Measurements from ENCODE around the gene PTPA. TPM values are rescaled to one million over a fixed set of nuclear protein-coding genes. Genes with fewer than 3 reads are reported as not detected.

The PTPA gene
- total and polyA plus RNA-seq, 10 of the 15 experiments (the other 5 are each of a cell fraction or from before 2014, with no cell fraction given) = 1.6 to 111 (median 55.1) TPM

GRCh38 chr9:129164246-129164930, 53.2 kb downstream of the PTPA start:
- Histone ChIP-seq H4K20me1 (ENCODE audit: control insufficient read depth, insufficient read depth) (no peaks in the 10 kb centered on the region), H3K36me3 (ENCODE audit: control insufficient read depth in 2 of 2, insufficient read depth in 2 of 2, low read length in 1 of 2) (no peaks in the 10 kb centered on the region), H3K4me2 (ENCODE audit: control insufficient read depth, insufficient read depth) (no peak overlapping the region), H3K27ac (ENCODE audit: control insufficient read depth, insufficient read depth) (no peak overlapping the region), H3K4me3 (no peak overlapping the region), H3K9me3 (replicated peaks; ENCODE audit: control insufficient read depth, insufficient read depth, low read length) (no peaks in the 10 kb centered on the region), H3K4me1 (ENCODE audit: control insufficient read depth, insufficient read depth, low read length) (no peaks in the 10 kb centered on the region), H3K79me2 (ENCODE audit: control insufficient read depth, insufficient read depth, low read length) (no peaks in the 10 kb centered on the region), H3K27me3 (replicated peaks in 1 of 2; ENCODE audit: control insufficient read depth in 2 of 2, insufficient read depth in 2 of 2, low read length in 1 of 2) (no peaks in the 10 kb centered on the region), H3K9ac (ENCODE audit: control insufficient read depth, insufficient read depth, low read length) (no peak overlapping the region), H2AFZ (ENCODE audit: control insufficient read depth, low read depth, low read length) (no peak overlapping the region)
- no TSS peak for BruUV-seq (replicated peaks)
- no peak for FAIRE-seq
- in situ Hi-C loops (cut with MboI) (no loop called here), intact Hi-C loops (cut with micrococcal nuclease; ENCODE audit: unreplicated experiment) (no loop called here)
- POLR2A ChIA-PET = no interaction called here
- TF ChIP-seq NR2C1 (IDR thresholded peaks at IDR 0.05) (no peak), CHD4 (IDR thresholded peaks at IDR 0.05) (no peak), POLR2AphosphoS2 (IDR thresholded peaks at IDR 0.05; ENCODE audit: low read depth, low read length) (no peak)
- TF ChIP-seq, protein P1, sequence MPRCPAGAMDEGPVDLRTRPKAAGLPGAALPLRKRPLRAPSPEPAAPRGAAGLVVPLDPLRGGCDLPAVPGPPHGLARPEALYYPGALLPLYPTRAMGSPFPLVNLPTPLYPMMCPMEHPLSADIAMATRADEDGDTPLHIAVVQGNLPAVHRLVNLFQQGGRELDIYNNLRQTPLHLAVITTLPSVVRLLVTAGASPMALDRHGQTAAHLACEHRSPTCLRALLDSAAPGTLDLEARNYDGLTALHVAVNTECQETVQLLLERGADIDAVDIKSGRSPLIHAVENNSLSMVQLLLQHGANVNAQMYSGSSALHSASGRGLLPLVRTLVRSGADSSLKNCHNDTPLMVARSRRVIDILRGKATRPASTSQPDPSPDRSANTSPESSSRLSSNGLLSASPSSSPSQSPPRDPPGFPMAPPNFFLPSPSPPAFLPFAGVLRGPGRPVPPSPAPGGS (IDR thresholded peaks at IDR 0.05; ENCODE audit: borderline replicate concordance, insufficient read depth, low read depth, low read length, poor library complexity, severe bottlenecking) = no peak
- CTCF ChIA-PET = interaction anchor here (0.7 to 13.1 kb wide), 4 partner anchors 10 to 167 kb away, joined by 3 to 273 read pairs (median 16); no protein-coding TSS in a partner anchor
- RAD21 ChIA-PET (ENCODE audit: unreplicated experiment) = interaction anchor here (1.4 kb wide), 1 partner anchor 24 kb away, joined by 6 read pairs; no protein-coding TSS in a partner anchor
- SMC1A ChIA-PET (ENCODE audit: uncharacterized antibody, unreplicated experiment) = no interaction called here
- ATAC-seq = no peak
- DNase-seq (ENCODE audit: low read depth, low spot score) = no peak
- WGBS (ENCODE audit: insufficient coverage, insufficient replicate concordance, low lambda C conversion rate, missing lambda C conversion rate) = 50% methylated on average over 9 of the region's 9 CpGs

GRCh38 chr9:129165198-129165597, 54.0 kb downstream of the PTPA start:
- no peak for TF ChIP-seq TAF1 (IDR thresholded peaks at IDR 0.05; ENCODE audit: borderline replicate concordance, low read depth, low read length)
- TF ChIP-seq ZNF24 (IDR thresholded peaks at IDR 0.05) = peak; percentile 85
- no TSS peak for BruUV-seq (replicated peaks)
- Histone ChIP-seq H3K27me3 (replicated peaks in 1 of 2; ENCODE audit: control insufficient read depth in 2 of 2, insufficient read depth in 2 of 2, low read length in 1 of 2) (no peaks in the 10 kb centered on the region), H3K9me3 (replicated peaks; ENCODE audit: control insufficient read depth, insufficient read depth, low read length) (no peaks in the 10 kb centered on the region), H4K20me1 (ENCODE audit: control insufficient read depth, insufficient read depth) (no peaks in the 10 kb centered on the region), H3K9ac (ENCODE audit: control insufficient read depth, insufficient read depth, low read length) (no peak overlapping the region), H3K4me1 (ENCODE audit: control insufficient read depth, insufficient read depth, low read length) (peaks cover 2% of the 10 kb centered on the region; the same call in 1 of the 2 replicates), H2AFZ (ENCODE audit: control insufficient read depth, low read depth, low read length) (no peak overlapping the region), H3K27ac (ENCODE audit: control insufficient read depth, insufficient read depth) (no peak overlapping the region), H3K4me2 (ENCODE audit: control insufficient read depth, insufficient read depth) (no peak overlapping the region), H3K4me3 (no peak overlapping the region), H3K36me3 (ENCODE audit: control insufficient read depth in 2 of 2, insufficient read depth in 2 of 2, low read length in 1 of 2) (no peaks in the 10 kb centered on the region), H3K79me2 (ENCODE audit: control insufficient read depth, insufficient read depth, low read length) (no peaks in the 10 kb centered on the region)
- no peak for FAIRE-seq
- no peak for ATAC-seq
- RAD21 ChIA-PET (ENCODE audit: unreplicated experiment) = interaction anchor here (1.4 to 2.0 kb wide), 2 partner anchors 22 to 25 kb away, joined by 6 to 11 read pairs; no protein-coding TSS in a partner anchor
- in situ Hi-C loops (cut with MboI) (no loop called here), intact Hi-C loops (cut with micrococcal nuclease; ENCODE audit: unreplicated experiment) (no loop called here)
- SMC1A ChIA-PET (ENCODE audit: uncharacterized antibody, unreplicated experiment) = no interaction called here
- CTCF ChIA-PET = interaction anchor here (0.7 to 13.1 kb wide), 4 partner anchors 9 to 166 kb away, joined by 3 to 273 read pairs (median 16); no protein-coding TSS in a partner anchor
- DNase-seq (ENCODE audit: low read depth, low spot score) = no peak
- POLR2A ChIA-PET = no interaction called here
